ENCODE results near the gene AOC3.
"Not testable (repeated sequence)": the region's sequence is repeated elsewhere in the genome, so short reads cannot be mapped to it uniquely, and the experiment has no call there.

The AOC3 gene

DNA sequence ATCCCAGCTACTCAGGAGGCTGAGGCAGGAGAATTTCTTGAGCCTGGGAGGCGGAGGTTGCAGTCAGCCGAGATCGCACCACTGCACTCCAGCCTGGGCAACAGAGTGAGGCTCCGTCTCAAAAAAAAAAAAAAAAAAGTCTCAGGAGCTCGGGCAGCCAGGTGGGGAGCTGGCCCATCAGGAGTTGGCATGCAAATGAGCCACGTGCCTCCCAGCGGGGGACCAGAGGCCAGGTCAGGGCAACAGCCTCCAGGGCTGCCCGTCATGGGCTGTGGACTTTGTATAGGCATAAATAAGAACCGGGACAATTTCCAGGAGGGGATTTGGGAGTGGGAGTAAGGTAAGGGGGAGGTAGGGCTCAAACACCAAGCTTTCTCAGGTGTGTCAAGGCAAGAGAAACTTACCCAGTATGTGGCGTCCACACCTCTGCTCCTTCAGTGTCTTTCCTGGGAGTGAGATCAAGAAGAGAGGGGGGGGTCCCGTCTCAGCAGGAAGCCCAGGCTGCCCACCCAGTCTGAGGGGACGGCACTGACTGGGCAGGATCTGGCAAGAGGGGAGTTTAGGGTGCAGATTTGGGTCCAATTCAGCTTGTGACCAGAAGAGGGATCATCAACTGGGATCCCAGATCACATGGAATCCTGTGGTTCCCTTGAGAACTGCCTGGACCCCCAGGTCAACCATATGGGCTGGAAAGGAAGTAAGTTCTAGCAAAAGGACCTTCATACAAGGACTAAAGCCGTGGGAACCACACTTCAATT, 27.3 kb downstream of the AOC3 start:
- CTCF ChIA-PET: no interaction called here
- no peak for DNase-seq (ENCODE audit: extremely low spot score)
- POLR2A ChIA-PET: no interaction called here

DNA sequence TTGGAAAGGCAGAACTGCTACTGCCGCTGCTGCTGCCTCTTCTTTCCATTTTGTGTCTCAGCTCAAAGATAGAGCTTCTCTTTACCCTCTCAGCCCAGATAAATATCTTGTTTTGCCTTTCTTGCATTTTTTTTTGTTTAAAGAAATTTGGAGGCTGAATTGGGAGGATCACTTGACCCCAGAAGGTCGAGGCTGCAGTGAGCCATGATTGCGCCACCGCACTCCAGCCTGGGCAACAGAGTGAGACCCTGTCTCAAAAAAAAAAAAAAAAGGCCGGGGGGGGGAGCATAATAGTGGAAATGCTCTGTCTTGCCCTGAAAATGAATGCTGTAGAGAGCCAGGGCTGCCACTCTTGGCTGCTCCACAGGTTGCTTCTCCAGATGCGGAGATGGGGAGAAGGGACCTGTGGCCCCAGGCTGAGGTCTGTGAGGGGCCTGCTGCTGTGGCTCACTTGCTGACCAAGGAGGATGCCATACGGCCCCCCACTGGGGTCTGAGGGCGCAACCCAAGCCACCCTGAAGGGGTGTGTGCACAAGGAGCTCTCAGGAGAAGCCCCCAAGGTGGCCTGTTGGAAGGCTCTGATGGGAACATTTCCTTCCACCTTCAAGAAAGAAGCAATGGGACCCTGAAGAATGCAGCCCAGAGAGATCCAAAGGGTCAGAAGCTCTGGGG, 28.1 kb downstream of the AOC3 start:
- CTCF ChIA-PET: no interaction called here
- no peak for DNase-seq (ENCODE audit: extremely low spot score)
- no peak for TF ChIP-seq FOXA1 (IDR thresholded peaks at IDR 0.05)
- TF ChIP-seq, protein P1, sequence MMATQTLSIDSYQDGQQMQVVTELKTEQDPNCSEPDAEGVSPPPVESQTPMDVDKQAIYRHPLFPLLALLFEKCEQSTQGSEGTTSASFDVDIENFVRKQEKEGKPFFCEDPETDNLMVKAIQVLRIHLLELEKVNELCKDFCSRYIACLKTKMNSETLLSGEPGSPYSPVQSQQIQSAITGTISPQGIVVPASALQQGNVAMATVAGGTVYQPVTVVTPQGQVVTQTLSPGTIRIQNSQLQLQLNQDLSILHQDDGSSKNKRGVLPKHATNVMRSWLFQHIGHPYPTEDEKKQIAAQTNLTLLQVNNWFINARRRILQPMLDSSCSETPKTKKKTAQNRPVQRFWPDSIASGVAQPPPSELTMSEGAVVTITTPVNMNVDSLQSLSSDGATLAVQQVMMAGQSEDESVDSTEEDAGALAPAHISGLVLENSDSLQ (IDR thresholded peaks at IDR 0.05): no peak
- POLR2A ChIA-PET: no interaction called here

More for the DNA sequence above, 27.3 kb downstream of the AOC3 start:
- TF ChIP-seq ELF4 (IDR thresholded peaks at IDR 0.05) (no peak), FOXM1 (IDR thresholded peaks at IDR 0.05; ENCODE audit: borderline replicate concordance) (no peak), FOXK2 (IDR thresholded peaks at IDR 0.05) (no peak), TARDBP (IDR thresholded peaks at IDR 0.05) (no peak), ARNT (IDR thresholded peaks at IDR 0.05) (no peak)

DNA sequence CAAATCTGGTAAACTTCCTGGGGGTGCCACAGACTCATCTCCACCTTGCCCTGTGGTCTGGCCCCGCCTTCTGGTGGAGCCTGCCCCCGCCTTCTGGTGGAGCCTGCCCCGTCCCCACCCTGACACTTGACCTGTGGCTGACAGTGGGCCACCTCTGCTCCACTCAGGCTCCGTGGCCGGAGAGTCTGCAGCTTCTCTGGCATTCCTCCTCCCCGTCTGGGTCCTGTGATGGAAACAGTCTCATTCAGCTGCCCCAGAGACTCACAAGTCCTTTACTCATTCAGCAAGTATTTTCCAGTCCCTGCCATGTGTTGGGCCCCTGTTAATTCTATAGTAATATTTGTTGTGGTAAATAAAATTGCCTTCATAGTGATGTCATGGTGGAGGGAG, 28.6 kb downstream of the AOC3 start:
- POLR2A ChIA-PET: interaction anchor here (1.3 kb wide), 1 partner anchor 118 kb away, joined by 4 read pairs; the partner anchor contains the start of gene RPL27
- TF ChIP-seq, protein P1 (IDR thresholded peaks at IDR 0.05): no peak
- TF ChIP-seq NFRKB (IDR thresholded peaks at IDR 0.05) (no peak), HDGF (IDR thresholded peaks at IDR 0.05; ENCODE audit: borderline replicate concordance) (no peak), BHLHE40 (IDR thresholded peaks at IDR 0.05; ENCODE audit: borderline replicate concordance) (no peak), CTBP1 (IDR thresholded peaks at IDR 0.05; ENCODE audit: borderline replicate concordance) (no peak), FOXK2 (IDR thresholded peaks at IDR 0.05) (no peak), L3MBTL2 (conservative IDR thresholded peaks at IDR 0.05) (no peak), LEF1 (IDR thresholded peaks at IDR 0.05; ENCODE audit: borderline replicate concordance) (no peak), ELF4 (IDR thresholded peaks at IDR 0.05) (no peak), SP1 (IDR thresholded peaks at IDR 0.05) (no peak), TARDBP (IDR thresholded peaks at IDR 0.05) (no peak), ZNF384 (IDR thresholded peaks at IDR 0.05) (no peak), FOXM1 (IDR thresholded peaks at IDR 0.05; ENCODE audit: borderline replicate concordance) (no peak), SUZ12 (IDR thresholded peaks at IDR 0.05) (no peak), FOXA1 (IDR thresholded peaks at IDR 0.05) (no peak), ARNT (IDR thresholded peaks at IDR 0.05) (no peak)
- no peak for DNase-seq (ENCODE audit: extremely low spot score)
- CTCF ChIA-PET: no interaction called here

DNA sequence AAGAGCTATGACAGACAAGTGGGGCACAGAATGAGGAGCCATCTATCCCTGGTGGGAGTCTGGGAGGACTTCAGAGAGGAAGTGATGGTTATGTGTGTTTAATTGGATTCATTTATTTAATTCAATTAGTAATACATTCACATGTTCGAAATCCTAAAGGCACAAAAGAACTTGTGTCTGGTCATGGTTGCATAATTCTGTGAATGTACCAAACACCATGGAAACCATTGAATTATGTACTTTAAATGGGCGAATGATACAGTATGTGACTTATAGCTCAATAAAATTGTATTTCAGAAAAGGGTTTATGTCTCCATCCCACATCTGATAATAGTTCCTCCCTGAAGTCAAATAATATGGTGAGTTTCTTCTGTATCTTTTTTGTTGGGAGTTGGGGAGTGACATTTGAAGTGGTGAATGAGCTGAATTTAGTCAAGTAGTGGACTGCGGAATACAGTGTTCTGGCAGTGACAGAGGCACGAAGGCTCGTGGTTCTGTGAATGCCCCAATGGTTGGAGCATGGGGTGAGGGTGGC, 29.8 kb downstream of the AOC3 start:
- TF ChIP-seq FOXK2 (IDR thresholded peaks at IDR 0.05): no peak
- no peak for TF ChIP-seq L3MBTL2 (conservative IDR thresholded peaks at IDR 0.05)
- no peak for TF ChIP-seq ARNT (IDR thresholded peaks at IDR 0.05)
- no peak for TF ChIP-seq TARDBP (IDR thresholded peaks at IDR 0.05)
- no peak for TF ChIP-seq HDGF (IDR thresholded peaks at IDR 0.05; ENCODE audit: borderline replicate concordance)
- TF ChIP-seq LEF1 (IDR thresholded peaks at IDR 0.05; ENCODE audit: borderline replicate concordance): no peak
- ChIA-PET CTCF (interaction anchor here (1.0 kb wide), 1 partner anchor 10 kb away, joined by 3 read pairs; no protein-coding TSS in a partner anchor), POLR2A (interaction anchor here (0.7 to 1.3 kb wide), 2 partner anchors 22 to 117 kb away, joined by 3 to 4 read pairs; partner anchors contain the start of gene RPL27)
- no peak for DNase-seq (ENCODE audit: extremely low spot score)

DNA sequence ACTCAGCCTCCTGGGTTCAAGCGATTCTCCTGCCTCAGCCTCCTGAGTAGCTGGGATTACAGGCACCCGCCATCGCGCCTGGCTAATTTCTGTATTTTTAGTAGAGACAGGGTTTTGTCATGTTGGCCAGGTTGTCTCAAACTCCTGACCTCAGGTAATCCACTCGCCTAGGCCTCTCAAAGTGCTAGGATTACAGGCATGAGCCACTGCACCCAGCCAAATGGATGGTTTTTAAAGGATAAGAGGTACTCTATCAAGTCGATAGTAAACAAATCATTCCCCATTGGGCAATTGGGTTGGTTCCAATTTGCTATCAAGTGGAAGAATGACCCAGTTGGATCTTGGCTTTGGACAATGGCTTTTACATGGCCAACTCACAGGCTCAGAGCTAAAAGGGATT, 30.7 kb downstream of the AOC3 start:
- DNase-seq (ENCODE audit: extremely low spot score): not testable (repeated sequence)
- POLR2A ChIA-PET: interaction anchor here (0.7 kb wide), 1 partner anchor 23 kb away, joined by 3 read pairs; no protein-coding TSS in a partner anchor
- CTCF ChIA-PET: interaction anchor here (0.6 kb wide), 1 partner anchor 11 kb away, joined by 5 read pairs; no protein-coding TSS in a partner anchor

DNA sequence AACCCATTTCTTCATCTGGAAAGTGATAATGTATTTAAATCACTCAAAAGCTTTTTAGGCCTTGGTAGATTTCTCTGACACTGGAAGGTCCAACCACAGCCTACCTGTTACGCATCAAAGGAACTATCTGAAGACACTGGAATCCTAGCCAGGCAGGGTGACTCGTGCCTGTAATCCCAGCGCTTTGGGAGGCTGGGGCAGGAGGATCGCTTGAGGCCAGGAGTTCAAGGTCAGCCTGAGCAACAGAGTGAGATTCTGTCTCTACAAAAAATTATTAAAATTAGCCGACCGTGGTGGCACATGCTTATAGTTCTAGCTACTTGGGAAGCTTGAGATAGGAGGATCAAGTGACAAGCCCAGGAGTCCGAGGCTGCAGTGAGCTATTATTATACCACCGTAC, 31.2 kb downstream of the AOC3 start:
- POLR2A ChIA-PET: no interaction called here
- CTCF ChIA-PET: no interaction called here
- DNase-seq (ENCODE audit: extremely low spot score): no peak
- no peak for TF ChIP-seq NFRKB (IDR thresholded peaks at IDR 0.05)
- TF ChIP-seq ARNT (IDR thresholded peaks at IDR 0.05): no peak
- no peak for TF ChIP-seq FOXK2 (IDR thresholded peaks at IDR 0.05)
- TF ChIP-seq L3MBTL2 (conservative IDR thresholded peaks at IDR 0.05): no peak
- TF ChIP-seq SP1 (IDR thresholded peaks at IDR 0.05): no peak
- no peak for TF ChIP-seq ELF4 (IDR thresholded peaks at IDR 0.05)
- no peak for TF ChIP-seq HDGF (IDR thresholded peaks at IDR 0.05; ENCODE audit: borderline replicate concordance)
- TF ChIP-seq FOXA1 (IDR thresholded peaks at IDR 0.05): no peak
- no peak for TF ChIP-seq CTBP1 (IDR thresholded peaks at IDR 0.05; ENCODE audit: borderline replicate concordance)
- TF ChIP-seq SUZ12 (IDR thresholded peaks at IDR 0.05): no peak
- TF ChIP-seq, protein P1 (IDR thresholded peaks at IDR 0.05): no peak
- no peak for TF ChIP-seq ZNF384 (IDR thresholded peaks at IDR 0.05)
- TF ChIP-seq LEF1 (IDR thresholded peaks at IDR 0.05; ENCODE audit: borderline replicate concordance): no peak
- no peak for TF ChIP-seq TARDBP (IDR thresholded peaks at IDR 0.05)
- TF ChIP-seq BHLHE40 (IDR thresholded peaks at IDR 0.05; ENCODE audit: borderline replicate concordance): no peak
- TF ChIP-seq FOXM1 (IDR thresholded peaks at IDR 0.05; ENCODE audit: borderline replicate concordance): no peak
